ACC112 (cell line): ENCODE data around the gene FKBP10.
"Not testable (repeated sequence)": the region's sequence is repeated elsewhere in the genome, so short reads cannot be mapped to it uniquely, and the experiment has no call there.

Experiments
- H2AFZ ChIP-seq: fragments of 200-600 bp; sonication (generic); one replicate; pipeline ENCODE4 v1.6.0; 2017; ENCODE audit warnings: antibody characterized with exemption, low read length; ENCODE audit not compliant: unreplicated experiment
- H3K27ac ChIP-seq: fragments of 200-600 bp; sonication (generic); 2 replicates; pipeline ENCODE4 v1.5.1; 2014; ENCODE audit warnings: low read depth, mild to moderate bottlenecking, antibody characterized with exemption, low read length, moderate library complexity
- H3K27me3 ChIP-seq: fragments of 200-600 bp; sonication (generic); 2 replicates; pipeline ENCODE4 v1.6.1; 2014; ENCODE audit warnings: mild to moderate bottlenecking, antibody characterized with exemption, low read length, moderate library complexity, mixed read lengths; ENCODE audit not compliant: insufficient read depth
- H3K36me3 ChIP-seq: fragments of 200-600 bp; sonication (generic); 2 replicates; pipeline ENCODE4 v1.6.1; 2016; ENCODE audit warnings: mild to moderate bottlenecking, antibody characterized with exemption, low read length, moderate library complexity, mixed read lengths; ENCODE audit not compliant: insufficient read depth
- H3K4me1 ChIP-seq: fragments of 200-600 bp; sonication (generic); one replicate; pipeline ENCODE4 v1.6.1; 2016; ENCODE audit warnings: low read length, mixed read lengths; ENCODE audit not compliant: insufficient read depth, unreplicated experiment, control insufficient read depth
- H3K4me3 ChIP-seq: fragments of 200-600 bp; sonication (generic); 2 replicates; pipeline ENCODE4 v1.5.1; 2014; ENCODE audit warnings: mild to moderate bottlenecking, low read depth, low read length
- H3K79me2 ChIP-seq: fragments of 200-600 bp; sonication (generic); one replicate; pipeline ENCODE4 v1.6.0; 2016; ENCODE audit warnings: low read length; ENCODE audit not compliant: control insufficient read depth, unreplicated experiment, insufficient read depth

FKBP10 gene

GRCh38 chr17:41829961-41830360, 17.2 kb downstream of the FKBP10 start:
- not testable (repeated sequence) for H2AFZ ChIP-seq, H3K4me3 ChIP-seq, H3K27ac ChIP-seq, H3K27me3 ChIP-seq, H3K79me2 ChIP-seq, H3K4me1 ChIP-seq, H3K36me3 ChIP-seq

DNA sequence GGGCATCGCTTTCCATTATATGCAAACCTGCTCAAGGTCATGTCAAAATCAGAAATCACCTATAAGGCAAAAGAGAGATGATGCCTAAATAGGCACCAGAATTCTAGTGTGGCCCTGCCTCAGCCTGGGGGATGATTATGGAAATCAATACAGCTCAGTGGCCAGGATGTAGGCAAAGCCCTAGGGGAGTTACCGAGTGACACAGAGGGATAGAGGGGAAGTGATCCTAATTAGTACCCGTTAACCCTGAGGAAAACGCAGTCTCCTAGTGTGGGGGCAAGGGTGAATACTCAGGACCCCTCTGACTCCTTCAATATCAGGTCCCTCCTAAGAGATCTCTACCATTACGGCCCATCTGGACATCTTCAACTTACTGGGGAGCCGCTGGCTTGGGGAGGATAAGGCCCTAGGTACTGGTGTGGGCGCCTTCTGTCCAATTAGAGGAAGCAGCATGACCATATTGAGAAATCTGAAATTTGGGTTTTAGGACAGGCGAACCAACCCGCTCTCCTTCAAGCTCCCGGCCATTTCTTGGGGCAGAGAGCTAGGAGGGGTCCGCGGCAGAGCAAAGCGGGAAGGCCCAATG, 22.5 kb downstream of the FKBP10 start:
- Histone ChIP-seq H3K27ac (no peak overlapping the region), H3K27me3 (no peaks in the 10 kb centered on the region), H3K36me3 (no peaks in the 10 kb centered on the region), H3K4me1 (no peaks in the 10 kb centered on the region), H3K79me2 (no peaks in the 10 kb centered on the region), H3K4me3 (peak overlapping the region; percentile 91), H2AFZ (peak overlapping the region; percentile 85)

DNA sequence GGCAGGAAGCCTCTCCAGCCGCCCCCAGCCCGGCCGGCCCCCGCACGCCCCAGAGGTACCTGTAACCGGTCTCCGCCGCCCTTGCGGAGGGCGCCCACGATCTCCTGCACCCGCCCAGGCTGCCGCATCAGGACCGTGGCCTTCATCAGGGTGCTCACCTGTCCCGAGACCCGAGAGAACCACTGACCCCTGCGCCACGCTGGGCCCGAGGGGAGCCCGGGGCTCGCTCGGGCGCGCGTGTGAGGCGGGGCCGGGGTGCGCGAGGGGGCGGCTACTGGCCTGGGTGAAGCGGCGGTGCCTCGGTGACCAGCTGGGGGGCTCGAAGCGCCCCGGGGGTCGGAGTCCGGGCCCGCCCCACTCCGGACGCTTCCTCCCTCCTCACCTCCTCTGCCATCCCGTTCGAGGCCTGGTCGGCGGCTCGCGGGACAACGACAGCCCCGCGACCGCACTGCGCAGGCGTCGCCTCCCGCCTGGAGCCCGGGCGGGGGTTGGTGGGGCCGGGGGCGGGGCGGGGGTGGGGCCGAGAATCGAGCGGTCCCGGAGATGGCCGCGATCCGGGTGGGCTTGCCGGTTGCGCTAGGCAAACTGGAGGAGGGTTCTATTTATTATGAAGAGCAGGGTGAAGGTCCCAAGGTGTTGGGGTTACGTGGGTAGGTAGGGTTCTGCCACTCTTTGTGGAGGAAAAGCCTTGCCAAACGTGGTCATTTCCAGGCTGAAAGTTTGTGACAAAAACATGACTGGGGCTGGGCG, 23.2 kb downstream of the FKBP10 start, which contains the start of gene NT5C3B:
Gene NT5C3B (minus strand): TSS at position 433 of the 750 bp plus-strand sequence. CDS start 39 bp downstream, at position 394.
- no peaks in the 10 kb centered on the region for H3K4me1 ChIP-seq
- H2AFZ ChIP-seq: peak within 1 kb of the TSS; percentile 85
- no peaks in the 10 kb centered on the region for H3K79me2 ChIP-seq
- no peaks in the 10 kb centered on the region for H3K27me3 ChIP-seq
- no peak within 1 kb of the TSS for H3K27ac ChIP-seq
- H3K4me3 ChIP-seq: peak within 1 kb of the TSS; percentile 91
- H3K36me3 ChIP-seq: no peaks in the 10 kb centered on the region

GRCh38 chr17:41836550-41837196, 23.9 kb downstream of the FKBP10 start:
- no peaks in the 10 kb centered on the region for H3K27me3 ChIP-seq
- H3K36me3 ChIP-seq: no peaks in the 10 kb centered on the region
- no peak overlapping the region for H3K27ac ChIP-seq
- H3K79me2 ChIP-seq: no peaks in the 10 kb centered on the region
- H2AFZ ChIP-seq: peak overlapping the region; percentile 68
- peak overlapping the region; percentile 91 for H3K4me3 ChIP-seq
- no peaks in the 10 kb centered on the region for H3K4me1 ChIP-seq

DNA sequence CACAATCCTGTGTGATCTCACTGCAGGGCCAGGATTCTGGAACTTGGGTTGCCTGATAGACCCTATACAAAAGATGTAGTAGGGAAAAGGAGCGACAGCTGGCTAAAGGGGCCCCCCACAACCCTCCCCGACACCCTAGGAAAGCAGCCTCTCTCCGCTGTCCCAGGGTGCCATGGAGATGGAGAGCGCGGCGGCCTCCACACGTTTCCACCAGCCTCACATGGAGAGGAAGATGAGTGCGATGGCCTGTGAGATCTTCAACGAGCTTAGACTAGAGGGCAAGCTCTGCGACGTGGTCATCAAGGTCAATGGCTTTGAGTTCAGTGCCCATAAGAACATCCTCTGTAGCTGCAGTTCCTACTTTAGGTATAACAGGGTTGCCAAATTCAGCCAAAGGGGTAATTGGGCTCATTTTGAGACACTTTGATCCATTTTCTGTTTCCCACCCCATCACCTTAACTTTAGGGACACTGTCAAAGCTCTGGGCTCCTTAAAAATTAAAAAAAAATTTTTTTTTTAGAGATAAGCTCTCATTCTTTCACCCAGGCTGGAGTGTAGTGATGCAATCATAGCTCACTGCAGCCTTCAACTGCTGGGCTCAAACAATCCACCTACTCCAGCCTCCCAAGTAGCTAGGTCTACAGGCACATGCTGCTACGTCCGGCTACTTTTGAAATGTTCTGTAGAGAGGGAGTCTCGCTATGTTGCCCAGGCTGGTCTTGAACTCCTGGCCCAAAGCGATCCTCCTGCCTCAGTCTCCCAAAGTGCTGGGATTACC, 25.1 kb downstream of the FKBP10 start, which contains the start of gene KLHL10:
Gene KLHL10 (plus strand): TSS at position 65 of the 778 bp plus-strand sequence. CDS start 108 bp downstream, at position 173.
- no peak within 1 kb of the TSS; the same call in 1 of the 2 replicates for H3K4me3 ChIP-seq

GRCh38 chr17:41839448-41839847, 26.6 kb downstream of the FKBP10 start:
- not testable (repeated sequence) for H3K36me3 ChIP-seq, H3K27ac ChIP-seq, H2AFZ ChIP-seq, H3K79me2 ChIP-seq, H3K4me1 ChIP-seq, H3K27me3 ChIP-seq, H3K4me3 ChIP-seq

More for the DNA sequence above, 25.1 kb downstream of the FKBP10 start, which contains the start of gene KLHL10:
- no peaks in the 10 kb centered on the region for H3K27me3 ChIP-seq
- H3K36me3 ChIP-seq: no peaks in the 10 kb centered on the region
- no peaks in the 10 kb centered on the region for H3K79me2 ChIP-seq
- H2AFZ ChIP-seq: no peak within 1 kb of the TSS
- H3K27ac ChIP-seq: no peak within 1 kb of the TSS
- no peaks in the 10 kb centered on the region for H3K4me1 ChIP-seq

DNA sequence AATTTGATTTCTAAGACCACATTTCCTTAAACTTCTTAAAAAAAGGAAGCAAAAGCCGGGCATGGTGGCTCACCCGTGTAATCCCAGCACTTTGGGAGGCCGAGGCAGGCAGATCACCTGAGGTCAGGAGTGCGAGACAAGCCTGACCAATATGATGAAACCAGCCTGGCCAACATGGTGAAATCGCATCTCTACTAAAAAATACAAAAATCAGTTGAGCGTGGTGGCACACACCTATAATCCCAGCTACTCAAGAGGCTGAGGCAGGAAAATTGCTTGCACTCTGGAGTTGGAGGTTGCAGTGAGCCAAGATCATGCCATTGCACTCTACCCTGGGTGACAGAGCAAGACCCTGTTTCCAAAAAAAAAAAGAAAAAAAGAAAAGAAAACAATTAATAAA, 28.0 kb downstream of the FKBP10 start:
- H3K36me3 ChIP-seq, H3K4me3 ChIP-seq, H2AFZ ChIP-seq, H3K79me2 ChIP-seq, H3K27me3 ChIP-seq, H3K4me1 ChIP-seq, H3K27ac ChIP-seq: not testable (repeated sequence)

GRCh38 chr17:41844971-41845370, 32.2 kb downstream of the FKBP10 start:
- Histone ChIP-seq H3K27me3 (no peaks in the 10 kb centered on the region), H3K4me1 (peaks cover 19% of the 10 kb centered on the region), H3K27ac (no peak overlapping the region), H2AFZ (no peak overlapping the region), H3K36me3 (no peaks in the 10 kb centered on the region), H3K4me3 (no peak overlapping the region), H3K79me2 (peaks cover 5% of the 10 kb centered on the region)

DNA sequence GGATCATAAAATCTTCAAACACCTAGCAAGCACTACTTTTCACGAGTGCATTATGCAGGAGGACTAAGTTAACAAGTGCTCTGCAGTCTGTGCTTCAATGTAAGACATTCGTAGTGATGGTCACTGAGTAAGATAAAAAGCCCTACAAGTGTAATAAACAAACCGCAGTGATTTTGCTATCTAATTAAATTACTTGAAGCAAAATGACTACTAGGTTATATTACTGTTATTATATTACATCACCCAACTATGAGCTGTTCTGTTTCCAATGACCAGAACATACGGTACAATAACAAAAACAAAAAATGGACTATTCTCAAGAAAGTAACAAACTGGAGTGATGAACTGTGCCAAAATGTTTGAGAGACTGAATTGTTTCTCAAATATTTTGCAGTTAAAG, 36.0 kb downstream of the FKBP10 start:
- no peaks in the 10 kb centered on the region; the same call in 1 of the 2 replicates for H3K36me3 ChIP-seq
- H3K79me2 ChIP-seq: peaks cover 15% of the 10 kb centered on the region
- no peak overlapping the region for H3K27ac ChIP-seq
- no peak overlapping the region for H3K4me3 ChIP-seq
- no peaks in the 10 kb centered on the region for H3K27me3 ChIP-seq
- H3K4me1 ChIP-seq: peaks cover 21% of the 10 kb centered on the region
- no peak overlapping the region for H2AFZ ChIP-seq

DNA sequence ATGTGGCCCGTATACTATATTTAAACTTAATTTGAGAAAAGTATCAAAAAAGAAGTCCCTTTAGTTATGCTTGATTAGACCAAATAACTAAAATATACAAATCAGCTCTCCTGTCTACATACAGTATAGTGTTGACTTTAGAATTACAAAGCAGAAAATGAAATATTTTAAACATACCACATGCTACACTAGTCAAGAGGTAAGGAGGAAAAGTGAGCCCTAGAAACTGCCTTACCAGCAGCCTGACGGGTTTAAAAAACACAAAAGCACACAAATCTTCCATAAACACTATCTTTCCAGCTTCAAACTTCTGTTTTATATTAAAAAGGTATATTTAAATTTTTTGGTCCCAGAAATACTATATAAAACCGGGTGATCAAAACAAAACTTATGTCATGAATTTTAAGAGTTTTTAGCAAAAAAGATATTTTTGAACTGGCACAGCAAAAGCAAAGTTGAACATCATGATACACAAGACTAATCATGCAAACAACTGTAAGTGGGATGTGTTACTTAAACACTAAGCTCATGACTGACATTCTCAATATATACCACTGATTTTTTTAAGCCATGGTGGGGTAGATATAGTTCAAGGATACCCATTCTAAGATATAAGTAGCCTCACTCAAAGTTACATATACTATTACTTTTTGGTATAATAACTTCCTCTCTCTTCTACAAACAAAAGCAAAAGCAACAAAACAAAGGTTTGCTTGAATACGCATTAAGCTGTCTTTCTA, 36.6 kb downstream of the FKBP10 start:
- Histone ChIP-seq H3K79me2 (peaks cover 15% of the 10 kb centered on the region), H2AFZ (no peak overlapping the region), H3K27ac (no peak overlapping the region), H3K4me1 (peaks cover 21% of the 10 kb centered on the region), H3K36me3 (no peaks in the 10 kb centered on the region; the same call in 1 of the 2 replicates), H3K4me3 (no peak overlapping the region), H3K27me3 (no peaks in the 10 kb centered on the region)
